T follicular helper cell (primary cell): ENCODE results near the gene TCN1.
"Not testable (repeated sequence)": the region's sequence is repeated elsewhere in the genome, so short reads cannot be mapped to it uniquely, and the experiment has no call there.

Experiments
- DNase-seq: peaks from one replicate; pipeline ENCODE4 v3.0.0-alpha.2; 2020; ENCODE audit warnings: low read depth
- total RNA-seq, 2 experiments: gene quantifications; one replicate each; lab custom pipeline; 2026; lab: John Stamatoyannopoulos, UW

TCN1 gene, protein sequence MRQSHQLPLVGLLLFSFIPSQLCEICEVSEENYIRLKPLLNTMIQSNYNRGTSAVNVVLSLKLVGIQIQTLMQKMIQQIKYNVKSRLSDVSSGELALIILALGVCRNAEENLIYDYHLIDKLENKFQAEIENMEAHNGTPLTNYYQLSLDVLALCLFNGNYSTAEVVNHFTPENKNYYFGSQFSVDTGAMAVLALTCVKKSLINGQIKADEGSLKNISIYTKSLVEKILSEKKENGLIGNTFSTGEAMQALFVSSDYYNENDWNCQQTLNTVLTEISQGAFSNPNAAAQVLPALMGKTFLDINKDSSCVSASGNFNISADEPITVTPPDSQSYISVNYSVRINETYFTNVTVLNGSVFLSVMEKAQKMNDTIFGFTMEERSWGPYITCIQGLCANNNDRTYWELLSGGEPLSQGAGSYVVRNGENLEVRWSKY
- 0 to 0.18 reads per million in 2 experiments for total RNA-seq

DNA sequence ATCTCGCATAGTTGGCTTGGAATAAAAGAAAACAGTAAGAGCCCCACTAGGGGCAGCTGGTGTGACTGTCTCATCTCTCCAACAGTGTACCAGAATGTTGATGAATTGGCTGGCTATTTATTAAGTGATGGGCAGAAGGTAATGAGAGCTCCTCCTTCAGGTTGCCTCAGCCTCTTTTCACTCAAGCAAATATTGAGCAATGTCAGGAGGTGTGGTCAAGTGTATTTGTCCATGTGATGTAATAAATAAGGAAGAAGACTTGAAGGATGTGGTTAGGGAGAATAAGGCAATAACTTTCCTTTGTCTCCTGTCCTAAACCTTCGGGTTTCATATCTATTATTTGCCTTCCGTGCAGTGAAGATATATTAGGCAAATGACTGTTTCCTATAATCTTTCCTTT lies at the start of gene TCN1:
Gene TCN1 (minus strand): TSS at position 91 of the 400 bp plus-strand sequence. CDS start 17 bp downstream, at position 74.
- DNase-seq: no peak

DNA sequence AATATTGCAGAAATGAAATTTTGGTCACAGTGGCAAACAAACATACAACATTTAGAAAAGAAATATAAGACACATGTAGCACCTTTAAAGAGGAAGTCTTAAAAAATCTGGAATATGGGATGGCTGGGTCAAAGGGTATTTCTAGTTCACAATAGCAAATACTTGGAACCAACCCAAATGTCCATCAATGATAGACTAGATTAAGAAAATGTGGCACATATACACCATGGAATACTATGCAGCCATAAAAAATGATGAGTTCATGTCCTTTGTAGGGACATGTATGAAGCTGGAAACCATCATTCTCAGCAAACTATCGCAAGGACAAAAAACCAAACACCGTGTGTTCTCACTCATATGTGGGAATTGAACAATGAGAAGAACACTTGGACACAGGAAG lies 37.3 kb upstream of the TCN1 start:
- DNase-seq: not testable (repeated sequence)

DNA sequence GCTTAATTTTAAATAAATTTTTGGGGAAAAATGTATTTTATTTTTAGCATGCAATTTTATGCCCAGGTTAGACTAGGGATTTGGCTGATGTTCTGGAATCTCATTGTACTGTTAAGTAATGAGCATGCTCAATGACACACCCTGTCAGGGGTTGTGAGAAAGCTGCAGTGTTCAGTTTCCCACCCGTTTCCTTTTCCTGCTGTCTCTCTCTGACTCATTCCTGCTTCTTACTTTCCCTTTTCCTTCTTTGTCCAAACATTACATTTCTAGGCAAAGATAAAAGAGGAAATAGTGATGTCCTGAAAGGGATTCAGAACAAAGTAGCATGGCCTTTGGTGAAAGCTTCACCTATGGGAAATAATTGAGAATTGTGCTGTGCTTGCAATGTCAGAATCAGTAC lies 35.0 kb upstream of the TCN1 start:
- no peak for DNase-seq

DNA sequence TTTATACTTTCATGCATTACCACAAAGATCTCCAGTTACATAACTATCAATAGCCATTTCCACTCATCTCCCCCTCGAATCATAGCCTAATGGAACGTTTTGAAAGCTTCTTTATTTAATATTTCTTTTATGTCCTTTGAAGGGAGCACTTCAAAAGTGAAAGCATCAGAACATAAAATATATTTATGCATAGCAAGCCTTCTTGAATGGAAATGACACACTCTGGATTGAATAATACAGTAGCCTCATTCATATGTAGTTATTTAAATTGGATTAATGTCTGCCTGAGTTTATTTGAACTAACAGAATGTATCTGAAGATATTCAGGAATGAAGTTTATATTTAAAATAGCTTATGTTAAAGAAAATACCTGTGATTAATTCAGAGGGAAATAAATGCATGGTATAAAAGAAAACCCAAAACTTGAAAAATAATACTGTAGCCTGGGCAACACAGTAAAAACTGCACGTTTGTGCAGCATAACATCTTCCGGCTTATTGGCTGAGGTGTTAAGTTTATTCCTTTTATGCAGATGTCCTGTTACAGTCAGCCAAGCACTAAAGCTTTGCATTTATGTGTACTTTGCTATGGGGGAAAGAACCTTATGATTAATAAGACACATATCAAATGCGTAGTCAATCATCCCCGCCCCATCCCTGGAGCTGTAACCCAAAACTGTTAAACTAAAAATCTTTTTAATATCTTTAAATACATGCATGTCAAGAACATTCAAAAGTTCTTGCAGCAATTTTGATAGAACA lies 34.3 kb upstream of the TCN1 start:
- DNase-seq: no peak

DNA sequence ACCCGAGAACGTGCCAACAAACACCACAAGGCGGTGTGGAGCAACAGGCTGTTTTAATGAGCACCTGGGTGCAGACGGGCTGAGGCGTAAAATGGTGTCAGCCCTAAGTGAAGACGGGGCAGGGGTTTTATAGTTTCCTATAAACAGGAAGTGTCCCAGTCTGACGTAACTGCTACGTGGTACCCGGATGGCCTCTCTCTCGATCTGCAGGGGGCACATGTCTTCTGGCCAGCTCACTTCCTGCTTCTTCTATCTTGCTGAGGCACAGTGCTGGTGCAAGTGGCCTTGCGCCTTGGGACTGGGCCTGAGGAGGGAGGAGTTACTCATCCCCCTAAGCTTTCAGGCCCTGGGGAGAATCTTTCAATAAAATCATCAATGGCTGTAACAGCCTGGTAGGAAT lies 33.2 kb upstream of the TCN1 start:
- no peak for DNase-seq

DNA sequence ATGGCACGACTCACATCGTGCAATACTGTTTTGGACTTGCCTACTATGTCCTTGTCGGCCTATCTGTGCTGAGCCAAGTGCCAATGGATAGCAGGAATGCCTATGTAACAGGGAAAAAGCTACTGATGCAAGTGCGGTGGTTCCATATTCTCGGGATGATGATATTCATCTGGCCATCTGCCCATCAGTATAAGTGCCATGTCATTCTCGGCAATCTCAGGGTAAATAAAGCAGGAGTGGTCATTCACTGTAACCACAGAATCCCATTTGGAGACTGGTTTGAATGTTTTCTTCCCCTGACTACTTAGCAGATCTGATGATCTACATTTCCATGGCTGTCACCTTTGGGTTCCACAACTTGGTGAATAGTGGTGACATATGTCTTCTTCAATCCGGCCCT lies 32.4 kb upstream of the TCN1 start:
- DNase-seq: no peak

DNA sequence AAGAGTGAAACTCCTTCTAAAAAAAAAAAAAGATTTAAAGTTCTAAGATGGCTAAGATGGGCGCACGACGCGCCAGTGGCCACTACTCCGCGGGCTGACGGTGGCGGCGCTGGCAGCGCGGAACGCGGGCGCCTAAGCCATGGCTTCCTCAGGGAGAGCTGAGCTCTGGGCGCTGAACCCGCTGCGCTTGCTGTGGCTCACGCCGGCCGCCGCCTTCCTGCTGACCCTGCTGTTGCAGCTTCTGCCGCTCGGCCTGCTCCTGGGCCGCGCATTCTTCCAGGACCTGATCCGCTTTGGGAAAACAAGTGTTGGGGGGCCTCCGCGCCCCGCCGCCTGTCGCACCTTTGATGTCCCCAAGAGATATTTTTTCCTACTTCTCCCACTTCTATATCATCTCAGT lies 31.8 kb upstream of the TCN1 start:
- DNase-seq: no peak

DNA sequence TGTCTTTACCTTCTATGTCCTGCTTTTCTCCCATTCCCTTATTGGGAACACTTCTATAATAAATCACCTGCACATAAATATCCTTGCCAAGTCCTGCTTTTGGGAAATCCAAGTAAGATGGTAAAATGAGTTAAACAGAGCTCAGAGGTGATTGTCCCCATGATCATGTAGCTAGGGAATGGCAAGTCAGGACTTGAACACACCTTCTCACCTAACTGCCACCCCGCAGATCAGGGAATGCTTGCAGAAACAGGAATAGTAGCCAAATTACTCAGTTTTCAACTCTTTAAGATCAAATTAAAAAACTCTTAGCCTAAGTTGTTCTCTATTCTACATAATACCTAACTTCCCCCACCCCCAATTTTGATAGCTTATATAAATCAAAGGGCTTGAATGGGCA lies 28.3 kb upstream of the TCN1 start:
- no peak for DNase-seq

DNA sequence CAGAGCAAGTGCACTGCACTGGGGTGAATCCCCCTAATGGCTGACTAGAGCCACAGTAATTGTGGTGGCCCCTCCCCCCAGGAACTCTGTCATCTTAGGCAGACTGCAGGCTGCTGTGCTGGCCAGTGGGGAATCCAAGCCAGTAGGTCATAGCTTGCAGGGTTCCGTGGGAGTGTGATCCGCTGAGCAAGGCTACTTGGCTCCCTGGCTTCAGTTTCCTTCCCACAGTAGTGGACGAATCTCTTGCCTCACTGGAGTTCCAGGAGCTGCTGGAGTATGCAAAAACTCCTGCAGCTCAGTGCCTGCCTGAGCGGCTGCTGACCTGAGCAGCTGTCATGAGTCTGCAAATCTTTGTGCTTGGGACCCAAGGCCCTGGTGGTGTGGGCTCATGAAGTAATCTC lies 25.5 kb upstream of the TCN1 start:
- no peak for DNase-seq

DNA sequence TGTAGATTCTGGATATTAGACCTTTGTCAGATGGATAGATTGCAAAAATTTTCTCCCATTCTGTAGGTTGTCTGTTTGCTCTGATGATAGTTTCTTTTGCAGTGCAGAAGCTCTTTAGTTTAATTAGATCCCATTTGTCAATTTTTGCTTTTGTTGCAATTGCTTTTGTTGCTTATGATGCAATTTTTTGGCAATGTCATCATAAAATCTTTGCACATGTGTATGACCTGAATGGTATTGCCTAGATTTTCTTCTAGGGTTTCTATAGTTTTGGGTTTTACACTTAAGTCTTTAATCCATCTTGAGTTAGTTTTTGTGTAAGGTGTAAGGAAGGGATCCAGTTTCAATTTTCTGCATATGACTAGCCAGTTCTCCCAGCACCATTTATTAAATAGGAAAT lies 20.9 kb upstream of the TCN1 start:
- not testable (repeated sequence) for DNase-seq

DNA sequence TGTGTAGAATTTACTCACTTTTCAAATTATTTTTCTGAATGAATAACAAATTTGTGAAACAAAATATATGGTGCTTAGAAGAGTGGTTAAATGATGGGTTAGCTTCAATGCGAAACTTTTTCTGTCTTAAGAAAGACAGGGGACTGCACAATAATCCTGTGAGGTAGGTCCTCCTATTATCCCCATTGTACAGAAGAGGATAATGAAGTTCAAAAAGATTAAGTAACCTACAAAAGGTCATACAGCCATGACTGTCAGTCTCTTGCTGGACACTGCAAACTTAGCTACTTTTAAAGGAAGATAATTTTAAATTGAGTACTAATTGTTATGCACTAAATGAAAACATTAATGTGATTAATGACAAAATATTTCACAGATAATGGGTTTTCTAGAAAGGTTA lies 17.3 kb upstream of the TCN1 start:
- DNase-seq: no peak

DNA sequence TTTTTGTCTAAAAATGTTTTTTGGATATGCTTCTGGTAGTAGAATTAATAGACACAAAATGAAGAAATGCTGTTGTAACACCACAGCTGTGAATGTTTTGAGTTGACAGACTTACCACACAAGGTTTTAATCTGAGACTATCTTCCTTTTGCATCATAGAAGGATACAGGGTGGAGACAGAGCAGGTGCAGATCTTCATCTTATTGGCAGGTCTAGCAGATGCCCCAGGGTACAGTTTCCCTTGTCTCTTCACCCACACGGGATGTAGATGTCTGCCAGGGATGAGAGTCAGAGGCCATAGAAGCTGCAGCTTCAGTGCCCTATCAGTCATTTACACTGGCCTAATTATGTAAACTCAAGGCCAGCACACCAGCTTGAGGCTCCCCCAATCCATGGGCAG lies 13.3 kb upstream of the TCN1 start:
- no peak for DNase-seq

DNA sequence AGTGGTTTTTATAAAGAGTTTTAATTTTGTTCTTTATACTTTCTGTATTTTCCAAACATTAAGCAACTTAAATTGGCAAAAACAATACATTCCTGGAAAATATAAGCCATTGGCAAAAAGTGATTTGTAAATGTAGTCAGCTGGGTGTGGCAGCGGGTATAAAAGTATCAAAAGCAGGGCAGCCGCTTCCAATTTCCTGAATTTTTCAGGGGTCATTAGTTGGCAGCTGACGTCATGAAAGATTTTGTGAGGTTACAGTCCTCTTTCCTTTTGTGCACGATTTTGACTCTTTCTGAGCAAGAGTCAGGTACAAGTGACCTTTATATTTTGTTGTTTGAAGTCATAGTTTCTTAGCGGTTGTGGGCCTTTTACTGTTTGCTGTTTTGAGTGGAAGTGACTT lies 12.3 kb upstream of the TCN1 start, which contains the start of gene OOSP3:
Gene OOSP3 (plus strand): TSS at position 208 of the 400 bp plus-strand sequence. CDS start 27 bp downstream, at position 235.
- DNase-seq: no peak

DNA sequence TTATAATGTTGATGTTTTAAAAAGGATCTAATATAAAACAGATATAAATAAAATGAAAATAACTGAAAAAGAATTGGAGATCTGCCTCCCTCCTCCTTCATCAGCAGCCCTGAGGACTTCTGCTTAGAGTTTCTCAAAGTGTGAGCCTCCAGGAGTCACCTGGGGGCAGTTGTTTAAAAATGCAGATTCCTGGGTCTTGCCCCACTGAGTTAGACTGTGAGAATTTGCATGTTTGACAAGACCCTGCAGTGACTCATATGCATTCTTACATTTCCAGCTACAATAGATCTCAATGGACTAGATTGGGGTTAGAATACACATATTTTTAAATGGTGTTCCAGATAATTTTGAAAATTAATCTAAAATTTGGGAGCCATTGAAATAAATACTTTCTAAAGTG lies 11.5 kb upstream of the TCN1 start:
- no peak for DNase-seq

DNA sequence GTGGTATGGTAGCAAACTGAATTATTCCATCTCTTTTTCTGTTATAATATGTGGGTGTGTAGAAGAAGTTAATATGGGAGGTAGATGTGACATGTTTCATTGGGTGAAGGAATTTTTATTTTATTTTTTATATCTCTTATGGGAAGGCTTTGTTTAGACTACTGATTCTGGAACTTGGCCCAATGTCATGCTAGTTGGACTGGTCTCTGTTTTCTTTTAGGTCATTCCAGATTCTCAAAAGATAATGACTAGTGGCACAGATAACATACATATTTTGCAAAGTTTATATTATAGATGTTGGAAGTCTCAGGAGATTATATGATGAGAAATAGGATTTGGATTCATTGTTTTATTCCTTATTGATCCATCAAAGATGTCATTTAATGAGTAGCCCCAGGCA lies 11.0 kb upstream of the TCN1 start:
- no peak for DNase-seq

DNA sequence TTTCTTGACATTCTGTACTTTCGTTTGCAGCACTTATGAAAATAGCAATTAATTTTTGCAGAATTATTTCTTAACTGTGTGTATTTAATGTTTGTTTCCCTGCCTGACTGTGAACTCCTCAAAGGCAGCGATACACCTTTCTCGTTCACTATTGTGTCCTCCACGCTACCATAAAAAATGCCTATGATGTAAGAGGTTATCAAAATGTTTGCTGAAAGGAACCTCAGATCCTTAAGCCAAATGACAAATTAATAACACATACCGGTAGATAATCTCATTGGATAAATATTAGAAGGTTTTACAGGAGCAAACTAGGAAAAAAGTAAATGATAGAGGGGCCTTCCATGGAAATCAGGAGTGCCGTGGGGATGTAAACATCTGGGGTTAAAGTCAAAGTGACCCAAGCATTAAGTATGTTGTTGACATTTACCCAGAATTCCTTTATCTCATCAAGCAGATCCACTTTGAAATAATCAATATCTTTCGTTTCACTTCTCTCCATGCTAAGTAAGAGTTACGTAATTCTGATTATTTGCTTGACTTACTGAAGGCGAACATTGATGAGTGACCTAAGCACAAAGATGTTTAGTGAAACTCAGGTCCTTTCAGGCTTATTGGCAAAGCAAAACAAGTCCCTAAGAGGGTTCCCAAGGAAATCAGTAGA lies 9.7 kb upstream of the TCN1 start:
- DNase-seq: no peak

DNA sequence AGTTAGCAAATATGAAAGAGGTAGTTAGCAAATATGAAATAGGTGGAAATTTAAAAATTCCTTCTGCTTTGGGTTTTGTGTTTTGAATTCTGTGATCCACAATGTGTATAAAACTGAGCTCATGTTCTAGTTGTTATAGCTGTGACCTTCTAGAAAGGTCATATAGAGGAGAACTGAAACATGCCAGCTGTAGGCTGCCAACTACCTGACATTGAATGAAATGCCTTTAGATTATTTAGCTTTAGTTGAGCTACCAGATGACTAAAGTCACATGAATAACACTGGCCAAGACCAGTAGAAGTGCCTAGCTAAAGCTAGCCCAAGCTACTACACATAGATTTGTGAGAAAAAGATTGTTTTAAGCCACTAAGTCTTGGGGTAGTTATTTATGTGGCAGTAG lies 5.8 kb upstream of the TCN1 start:
- DNase-seq: no peak

DNA sequence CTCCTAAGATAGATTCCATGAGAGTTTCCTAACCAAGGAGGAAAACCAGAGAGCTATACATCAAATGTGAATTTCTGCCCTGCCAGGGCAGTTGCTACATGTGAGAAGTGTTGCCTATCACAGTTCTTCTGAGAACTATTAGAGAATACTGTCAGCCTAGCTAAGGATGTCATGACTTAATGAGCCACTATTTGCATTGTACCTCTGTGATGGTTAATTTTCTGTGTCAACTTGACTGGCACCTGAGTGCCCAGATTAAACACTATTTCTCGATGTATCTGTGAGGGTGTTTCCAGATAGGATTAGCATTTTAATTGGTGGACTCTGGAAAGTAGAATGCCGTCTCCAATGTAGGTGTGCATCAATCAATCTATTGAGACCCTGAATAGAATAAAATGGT lies 1.7 kb upstream of the TCN1 start:
- DNase-seq: no peak

DNA sequence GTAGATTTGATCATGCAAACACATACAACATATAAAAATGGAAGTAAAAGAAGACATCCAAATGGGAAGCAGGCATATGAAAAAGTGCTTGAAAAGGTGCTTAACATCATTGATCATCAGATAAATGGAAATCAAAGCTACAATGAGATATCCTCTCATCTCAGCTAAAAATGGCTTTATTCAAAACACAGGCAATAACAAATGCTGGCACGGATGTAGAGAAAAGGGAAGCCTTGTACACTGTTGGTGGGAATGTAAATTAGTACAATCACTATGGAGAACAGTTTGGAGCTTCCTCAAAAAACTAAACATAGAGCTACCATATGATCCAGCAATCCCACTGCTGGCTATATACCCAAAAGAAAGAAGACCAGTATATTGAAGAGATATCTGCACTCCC lies 549 bp upstream of the TCN1 start:
- no peak for DNase-seq

DNA sequence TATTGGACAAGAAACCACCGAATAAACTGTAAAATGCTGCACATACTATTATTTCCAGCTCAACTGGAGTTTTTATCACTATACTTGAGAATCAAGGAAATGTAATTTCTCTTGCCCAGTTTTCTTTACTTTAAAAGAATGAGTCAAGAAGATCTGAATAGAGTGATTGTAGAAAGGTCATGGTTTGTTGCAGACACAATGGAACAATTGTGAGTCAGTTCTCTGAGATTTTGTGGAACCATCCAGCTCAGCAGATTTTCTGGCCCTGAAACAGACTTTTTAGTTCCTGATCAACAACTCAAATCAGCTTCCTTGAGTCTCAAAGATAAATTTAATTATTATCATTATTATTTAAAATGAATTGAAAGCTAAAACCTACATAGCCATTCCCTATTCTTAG lies 1.3 kb downstream of the TCN1 start:
- no peak for DNase-seq

DNA sequence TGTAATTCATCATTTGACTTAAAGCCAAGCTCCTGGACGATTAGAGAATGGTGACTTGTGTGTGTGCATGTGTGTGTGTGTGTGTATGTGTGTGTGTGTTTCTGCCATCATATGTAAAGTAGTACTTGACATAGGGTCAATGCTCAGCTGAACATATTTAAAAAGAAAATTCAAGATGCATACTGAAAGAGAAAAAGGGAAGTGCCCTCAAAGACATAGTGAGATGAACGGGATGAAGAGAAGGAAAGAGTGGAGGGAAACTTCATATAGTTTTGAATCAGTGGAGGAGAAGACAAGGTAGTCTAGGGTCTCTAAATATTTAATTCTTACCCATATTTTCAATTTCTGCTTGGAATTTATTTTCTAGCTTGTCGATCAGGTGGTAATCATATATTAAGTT lies 4.0 kb downstream of the TCN1 start:
- no peak for DNase-seq

DNA sequence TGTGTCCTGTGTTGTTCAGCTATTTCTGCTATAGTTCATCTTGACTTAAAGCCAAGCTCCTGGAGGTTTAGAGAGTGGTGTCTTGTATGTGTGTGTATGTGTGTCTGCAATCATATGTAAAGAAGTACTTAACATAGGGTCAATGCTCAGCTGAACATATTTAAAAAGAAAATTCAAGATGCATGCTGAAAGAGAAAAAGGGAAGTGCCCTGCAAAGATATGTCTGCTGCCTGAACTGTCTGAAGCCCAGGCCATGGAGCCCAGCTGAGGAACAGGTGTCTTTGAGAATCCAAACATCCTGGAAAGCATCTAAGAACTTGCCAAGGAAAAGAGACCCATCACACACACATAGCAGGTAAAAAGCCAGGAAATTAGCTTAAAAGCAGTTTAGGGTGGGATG lies 6.6 kb downstream of the TCN1 start:
- no peak for DNase-seq
